Trophoblast cell (in vitro differentiated cells and primary cell): ENCODE data around the gene BMPER.
A peak's percentile ranks its signal among the peaks of the same experiment; 100 is the strongest.

ENCODE experiments used
- DNase-seq, 2 donors: peaks; one replicate each; pipeline ENCODE4 v3.0.0-alpha.2; 2016
- H2AFZ ChIP-seq: 2 replicates; pipeline ENCODE4 v1.6.1; 2013; ENCODE audit warnings: low read length, moderate library complexity, mild to moderate bottlenecking; ENCODE audit not compliant: insufficient read depth, poor library complexity
- H2AK5ac ChIP-seq: 2 replicates; pipeline ENCODE4 v1.6.1; 2013; ENCODE audit warnings: mild to moderate bottlenecking, low read length
- H2BK120ac ChIP-seq: 2 replicates; pipeline ENCODE4 v1.6.1; 2013; ENCODE audit warnings: low read length, mild to moderate bottlenecking, moderate library complexity; ENCODE audit not compliant: insufficient read depth, poor library complexity
- H2BK12ac ChIP-seq: 2 replicates; pipeline ENCODE4 v1.6.1; 2013; ENCODE audit warnings: mild to moderate bottlenecking, low read length, moderate library complexity
- H2BK5ac ChIP-seq: 2 replicates; pipeline ENCODE4 v1.6.1; 2013; ENCODE audit warnings: low read length, low read depth, moderate library complexity, mild to moderate bottlenecking; ENCODE audit not compliant: poor library complexity
- H3K14ac ChIP-seq: 2 replicates; pipeline ENCODE4 v1.6.1; 2013; ENCODE audit warnings: mild to moderate bottlenecking, low read length
- H3K18ac ChIP-seq: 2 replicates; pipeline ENCODE4 v1.6.1; 2013; ENCODE audit warnings: mild to moderate bottlenecking, low read length
- H3K23ac ChIP-seq: 2 replicates; pipeline ENCODE4 v1.6.1; 2013; ENCODE audit warnings: low read length
- H3K27ac ChIP-seq: 2 replicates; pipeline ENCODE4 v1.5.1; 2013; ENCODE audit warnings: low read depth, mild to moderate bottlenecking, inconsistent platforms, low read length, moderate library complexity
- H3K27me3 ChIP-seq: 2 replicates; pipeline ENCODE4 v1.6.1; 2013; ENCODE audit warnings: inconsistent platforms, mild to moderate bottlenecking, low read length, moderate library complexity; ENCODE audit not compliant: insufficient read depth
- H3K36me3 ChIP-seq, 2 experiments: 1 replicate in 1 of 2; 2 replicates in 1 of 2; pipeline ENCODE4 v1.6.1; 2013; ENCODE audit warnings: low read length in 2 of 2, mild to moderate bottlenecking in 2 of 2, moderate library complexity in 1 of 2; ENCODE audit not compliant: insufficient read depth in 2 of 2, control insufficient read depth in 1 of 2
- H3K4ac ChIP-seq: 2 replicates; pipeline ENCODE4 v1.6.1; 2013; ENCODE audit warnings: low read depth, mild to moderate bottlenecking, low read length, moderate library complexity
- H3K4me1 ChIP-seq, 2 experiments: 1 replicate in 1 of 2; 2 replicates in 1 of 2; pipeline ENCODE4 v1.6.1; 2013; ENCODE audit warnings: low read length in 2 of 2, mild to moderate bottlenecking in 2 of 2, moderate library complexity in 1 of 2; ENCODE audit not compliant: insufficient read depth in 2 of 2, control insufficient read depth in 1 of 2
- H3K4me2 ChIP-seq: 2 replicates; pipeline ENCODE4 v1.6.1; 2013; ENCODE audit warnings: inconsistent platforms, mild to moderate bottlenecking, low read length, moderate library complexity
- H3K4me3 ChIP-seq: 2 replicates; pipeline ENCODE4 v1.5.1; 2013; ENCODE audit warnings: mild to moderate bottlenecking, low read depth, low read length, inconsistent platforms
- H3K79me1 ChIP-seq: one replicate; pipeline ENCODE4 v1.6.1; 2013; ENCODE audit warnings: low read length
- H3K79me2 ChIP-seq: 2 replicates; pipeline ENCODE4 v1.6.1; 2013; ENCODE audit warnings: low read length, mild to moderate bottlenecking; ENCODE audit not compliant: control insufficient read depth, insufficient read depth, poor library complexity
- H3K9ac ChIP-seq: 2 replicates; pipeline ENCODE4 v1.6.1; 2013; ENCODE audit warnings: mild to moderate bottlenecking, low read length
- H3K9me3 ChIP-seq: 2 replicates; pipeline ENCODE4 v1.6.1; 2013; ENCODE audit warnings: low read depth, mild to moderate bottlenecking, control low read depth, inconsistent platforms, low read length; ENCODE audit not compliant: insufficient read depth
- H4K12ac ChIP-seq: 2 replicates; pipeline ENCODE4 v1.6.1; 2013; ENCODE audit warnings: low read depth, mild to moderate bottlenecking, low read length, moderate library complexity
- H4K8ac ChIP-seq: 2 replicates; pipeline ENCODE4 v1.6.1; 2013; ENCODE audit warnings: low read depth, mild to moderate bottlenecking, low read length, moderate library complexity
- H4K91ac ChIP-seq: one replicate; pipeline ENCODE4 v1.6.1; 2013; ENCODE audit warnings: low read depth, mild to moderate bottlenecking, low read length, moderate library complexity
- WGBS: extraction: QIAGEN DNeasy Blood & Tissue Kit; methylation state at CpG from one replicate; pipeline ENCODE4 v1.1.7; 2013; ENCODE audit warnings: missing lambda C conversion rate; ENCODE audit not compliant: insufficient read length, insufficient coverage; ENCODE audit errors: extremely low coverage; 5-methylcytosine and 5-hydroxymethylcytosine counted together

BMPER gene

DNA sequence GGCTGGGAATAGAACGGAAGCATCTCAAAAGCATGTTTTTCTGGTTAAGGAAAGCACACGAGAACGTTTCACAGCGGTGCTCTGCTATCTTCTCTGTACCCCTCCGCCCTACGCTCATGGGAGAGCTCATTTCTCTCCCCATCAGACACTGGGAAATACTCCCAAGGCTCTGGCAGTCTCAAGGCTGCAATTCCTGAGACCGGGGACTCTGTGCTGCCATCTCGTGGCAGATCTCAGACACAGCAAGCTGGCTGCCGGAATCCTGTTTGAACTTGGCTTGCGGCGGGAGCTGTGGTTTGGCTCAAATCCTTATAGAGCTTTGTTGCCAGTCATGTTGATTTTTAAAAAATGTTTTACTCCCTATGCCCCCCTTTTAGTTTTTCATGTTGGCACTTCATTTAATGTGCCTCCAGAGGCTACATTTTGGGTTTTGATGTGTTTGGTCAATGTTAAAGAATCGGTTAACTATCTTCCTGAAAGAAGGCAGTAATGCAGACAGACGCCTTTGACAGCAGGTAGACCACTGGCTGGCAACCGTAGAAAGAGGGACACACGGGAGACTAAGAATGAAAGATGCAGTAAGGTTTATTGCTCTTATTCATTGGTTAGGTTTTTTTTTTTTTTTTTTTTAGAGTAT is 27.6 kb downstream of the BMPER start:
- H2AK5ac ChIP-seq, result no peak overlapping the region
- no peak overlapping the region for H2AFZ ChIP-seq
- no peaks in the 10 kb centered on the region for H3K36me3 ChIP-seq
- H2BK12ac ChIP-seq, result no peak overlapping the region
- H3K9ac ChIP-seq, result no peak overlapping the region
- no peak overlapping the region for H4K8ac ChIP-seq
- H2BK120ac ChIP-seq, result no peak overlapping the region
- no peak overlapping the region for H3K4ac ChIP-seq
- no peaks in the 10 kb centered on the region for H3K9me3 ChIP-seq
- H3K4me1 ChIP-seq, result peaks cover 4 to 6% of the 10 kb centered on the region in 2 experiments
- H4K91ac ChIP-seq, result no peak overlapping the region
- no peaks in the 10 kb centered on the region for H3K79me2 ChIP-seq
- H3K18ac ChIP-seq, result no peak overlapping the region
- H3K79me1 ChIP-seq, result peaks cover 1% of the 10 kb centered on the region
- no peak overlapping the region for H3K14ac ChIP-seq
- H3K27ac ChIP-seq, result no peak overlapping the region
- no peak overlapping the region for H2BK5ac ChIP-seq
- H4K12ac ChIP-seq, result no peak overlapping the region
- WGBS, result no CpG with 5 or more reads among the region's 15 CpGs
- peak; percentile 84 to 96 for DNase-seq
- no peak overlapping the region for H3K4me2 ChIP-seq
- no peak overlapping the region for H3K4me3 ChIP-seq
- no peak overlapping the region for H3K23ac ChIP-seq
- H3K27me3 ChIP-seq, result no peaks in the 10 kb centered on the region

DNA sequence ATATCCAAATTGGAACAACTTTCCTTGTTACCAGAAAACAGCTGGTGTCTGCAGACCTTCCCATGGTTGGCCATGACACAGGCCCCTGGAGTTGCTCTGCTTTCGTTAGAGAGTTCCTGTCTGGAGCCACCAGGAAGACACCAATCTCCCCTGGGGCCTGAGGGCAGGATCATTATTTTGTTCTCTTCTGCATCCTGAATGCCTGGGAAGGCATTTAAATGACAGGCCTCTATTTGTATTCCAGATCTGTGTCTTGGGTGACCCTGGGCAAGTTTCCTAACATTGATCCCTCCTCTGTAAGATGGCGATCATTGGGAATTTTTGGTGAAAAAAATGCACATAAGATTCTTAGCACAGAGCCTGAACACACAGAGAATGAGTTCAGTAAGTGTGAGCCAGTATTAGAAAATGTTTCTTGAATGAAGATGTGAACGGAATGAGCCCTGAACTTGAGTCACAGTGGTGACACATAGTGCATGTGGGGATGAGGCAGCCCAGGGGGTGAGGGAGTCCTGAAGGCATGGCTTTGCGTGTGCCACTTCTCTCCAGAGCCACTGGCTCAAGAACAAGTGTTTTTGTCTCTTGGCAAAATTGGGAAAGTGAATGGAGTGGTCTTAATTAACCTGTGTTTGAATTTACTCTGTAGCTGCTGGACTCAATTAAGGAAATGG is 28.4 kb downstream of the BMPER start:
- Histone ChIP-seq H3K36me3 (no peaks in the 10 kb centered on the region), H3K27ac (peak overlapping the region; percentile 10), H3K9me3 (no peaks in the 10 kb centered on the region), H4K12ac (no peak overlapping the region), H2AK5ac (no peak overlapping the region), H2BK120ac (no peak overlapping the region), H3K14ac (no peak overlapping the region), H4K91ac (no peak overlapping the region), H3K4me2 (no peak overlapping the region), H3K4me1 (peaks cover 4 to 6% of the 10 kb centered on the region in 2 experiments), H3K23ac (no peak overlapping the region), H2BK12ac (no peak overlapping the region), H3K4me3 (no peak overlapping the region), H3K18ac (no peak overlapping the region), H2AFZ (no peak overlapping the region), H2BK5ac (no peak overlapping the region), H3K79me2 (no peaks in the 10 kb centered on the region), H3K9ac (no peak overlapping the region), H4K8ac (no peak overlapping the region), H3K79me1 (peaks cover 1% of the 10 kb centered on the region), H3K4ac (no peak overlapping the region), H3K27me3 (no peaks in the 10 kb centered on the region)
- peak; percentile 87 to 93 for DNase-seq
- WGBS, result no CpG with 5 or more reads among the region's 4 CpGs

DNA sequence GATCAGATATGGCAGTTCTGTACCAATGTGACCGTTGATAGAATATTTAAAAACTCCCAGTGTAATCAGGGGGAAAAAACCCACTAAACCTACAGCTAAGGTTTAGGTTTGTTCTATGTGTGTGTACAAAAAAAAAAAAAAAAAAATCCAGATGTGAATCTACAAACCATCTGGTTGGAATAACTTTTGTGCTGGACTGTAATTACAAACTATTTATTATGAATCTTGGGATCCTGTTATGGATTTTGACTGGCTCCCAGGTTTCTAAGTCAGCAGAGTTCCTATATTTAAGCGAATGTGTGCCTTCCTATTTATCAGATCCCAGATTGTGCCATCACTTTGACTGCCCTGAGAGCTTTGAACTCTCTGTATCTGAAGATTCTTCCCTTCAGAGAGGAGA is 29.1 kb downstream of the BMPER start:
- DNase-seq, result no peak
- H3K27me3 ChIP-seq, result no peaks in the 10 kb centered on the region

DNA sequence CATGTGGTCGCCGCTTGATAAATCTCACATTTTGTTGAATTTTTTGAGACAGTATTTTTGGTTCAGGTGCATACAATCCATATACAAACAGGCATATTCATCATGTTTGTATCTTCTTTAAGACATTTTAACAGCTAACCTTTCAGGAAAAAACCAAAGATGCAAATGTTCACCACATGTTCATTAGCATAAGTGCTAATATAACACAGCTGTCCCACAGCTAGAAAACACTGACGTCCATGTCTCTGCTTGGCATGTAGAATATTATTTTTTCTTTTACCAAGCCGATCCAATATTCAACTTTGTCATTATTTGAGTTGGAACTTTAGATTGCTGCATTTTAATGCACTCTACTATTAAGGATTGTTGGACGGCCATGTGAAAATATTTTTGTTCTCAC is 31.2 kb downstream of the BMPER start:
- H3K4ac ChIP-seq, result no peak overlapping the region
- H2BK5ac ChIP-seq, result no peak overlapping the region
- no peak overlapping the region for H3K14ac ChIP-seq
- H3K36me3 ChIP-seq, result no peaks in the 10 kb centered on the region
- no peak overlapping the region for H4K12ac ChIP-seq
- no peak for DNase-seq
- H3K79me1 ChIP-seq, result peaks cover 1% of the 10 kb centered on the region
- no peak overlapping the region for H2BK120ac ChIP-seq
- no peak overlapping the region for H2AK5ac ChIP-seq
- H3K18ac ChIP-seq, result no peak overlapping the region
- no peaks in the 10 kb centered on the region for H3K79me2 ChIP-seq
- no peak overlapping the region for H4K91ac ChIP-seq
- no peak overlapping the region for H3K9ac ChIP-seq
- H2BK12ac ChIP-seq, result no peak overlapping the region
- H3K9me3 ChIP-seq, result no peaks in the 10 kb centered on the region
- H3K27me3 ChIP-seq, result no peaks in the 10 kb centered on the region
- H3K27ac ChIP-seq, result no peak overlapping the region
- no peak overlapping the region for H2AFZ ChIP-seq
- H4K8ac ChIP-seq, result no peak overlapping the region
- H3K4me1 ChIP-seq, result peaks cover 4 to 6% of the 10 kb centered on the region in 2 experiments
- no peak overlapping the region for H3K4me2 ChIP-seq
- H3K23ac ChIP-seq, result no peak overlapping the region
- no CpG with 5 or more reads among the region's 5 CpGs for WGBS
- H3K4me3 ChIP-seq, result no peak overlapping the region

More for the DNA sequence above, 29.1 kb downstream of the BMPER start:
- H3K27ac ChIP-seq, result no peak overlapping the region
- H3K9me3 ChIP-seq, result no peaks in the 10 kb centered on the region
- H3K9ac ChIP-seq, result no peak overlapping the region
- no peaks in the 10 kb centered on the region for H3K79me2 ChIP-seq
- no peak overlapping the region for H3K23ac ChIP-seq
- no peak overlapping the region for H3K4me2 ChIP-seq
- H3K4me1 ChIP-seq, result peaks cover 4 to 6% of the 10 kb centered on the region in 2 experiments
- no peak overlapping the region for H3K14ac ChIP-seq
- H2BK5ac ChIP-seq, result no peak overlapping the region
- H2BK12ac ChIP-seq, result no peak overlapping the region
- H3K18ac ChIP-seq, result no peak overlapping the region
- H4K12ac ChIP-seq, result no peak overlapping the region
- H2BK120ac ChIP-seq, result no peak overlapping the region
- H3K36me3 ChIP-seq, result no peaks in the 10 kb centered on the region
- peaks cover 1% of the 10 kb centered on the region for H3K79me1 ChIP-seq
- H4K8ac ChIP-seq, result no peak overlapping the region
- H3K4ac ChIP-seq, result no peak overlapping the region
- no peak overlapping the region for H2AFZ ChIP-seq
- no peak overlapping the region for H2AK5ac ChIP-seq
- H3K4me3 ChIP-seq, result no peak overlapping the region
- WGBS, result no CpG with 5 or more reads among the region's 2 CpGs
- no peak overlapping the region for H4K91ac ChIP-seq
